GM19240 (cell line): ENCODE results near the gene ATAD3A.

Experiments
- DNase-seq: peaks from one replicate; pipeline ENCODE4 v3.0.0; 2011; ENCODE audit warnings: low spot score; ENCODE audit not compliant: insufficient read length

ATAD3A gene

DNA sequence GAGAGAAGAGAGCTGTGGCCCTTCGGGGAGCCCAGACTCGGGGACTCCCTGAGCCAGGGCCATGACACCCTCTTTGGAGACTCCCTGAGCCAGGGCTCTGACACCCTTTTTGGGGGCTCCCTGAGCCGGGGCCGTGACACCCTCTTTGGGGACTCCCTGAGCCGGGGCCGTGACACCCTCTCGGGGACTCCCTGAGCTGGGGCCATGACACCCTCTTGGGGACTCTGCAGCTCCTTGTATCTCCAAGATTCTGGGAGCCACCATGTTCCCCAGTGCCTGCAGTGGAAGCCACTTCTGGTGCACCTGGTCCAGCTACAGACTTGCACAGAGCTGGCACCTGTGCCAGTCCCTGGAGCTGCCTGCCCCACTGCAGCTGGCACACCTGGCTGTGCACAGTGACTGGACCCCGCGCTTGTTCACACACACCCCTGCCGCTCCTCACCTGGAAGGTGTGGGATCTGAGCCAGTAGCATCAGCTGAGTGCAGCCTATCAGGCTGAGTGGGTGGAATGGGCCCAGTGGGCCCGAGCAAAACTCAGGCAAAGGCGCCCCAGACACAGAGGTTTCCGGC, 66.5 kb downstream of the ATAD3A start:
- no peak for DNase-seq

DNA sequence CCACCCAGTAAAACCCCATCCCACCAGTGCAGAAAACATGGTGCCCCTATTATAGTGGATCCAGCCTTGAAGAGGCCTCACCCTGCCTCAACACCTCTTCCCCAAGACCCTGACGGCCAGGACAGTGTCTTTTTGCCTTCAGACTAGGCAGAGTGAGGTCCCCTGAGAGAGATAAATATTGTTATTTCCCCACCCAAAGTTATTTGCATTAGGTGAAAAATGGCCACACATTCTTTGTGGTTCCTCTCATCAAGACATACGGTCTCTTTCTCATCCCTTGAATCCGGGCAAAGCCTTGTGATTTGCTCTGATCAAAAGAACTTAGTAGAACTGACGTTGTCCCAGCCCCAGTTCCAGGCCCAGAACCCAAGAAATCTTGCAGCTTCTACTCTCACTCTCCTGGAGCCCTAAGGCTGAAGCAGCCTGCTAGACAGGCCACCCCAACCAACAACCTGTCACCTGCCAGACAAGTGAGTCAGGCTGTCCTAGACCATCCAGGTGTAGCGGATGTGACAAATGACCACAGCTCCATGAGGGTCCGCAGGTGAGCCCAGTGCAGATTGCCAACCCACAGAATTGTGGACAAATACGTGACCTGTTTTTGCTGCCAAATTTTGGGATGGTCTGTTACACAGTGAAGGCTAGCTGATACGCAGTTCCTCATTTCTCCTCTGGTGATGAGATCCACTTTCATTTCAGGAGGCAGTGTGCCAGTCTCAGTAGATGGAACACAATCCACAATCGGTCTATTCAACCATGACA, 70.8 kb downstream of the ATAD3A start:
- no peak for DNase-seq

- DNase-seq = no peak
These were observed 71.5 kb downstream of the ATAD3A start for GRCh38 chr1:1583347-1584010.
